ENCODE measurements around the gene ZNF506.
A peak's percentile ranks its signal among the peaks of the same experiment; 100 is the strongest.
"Not testable (repeated sequence)": the region's sequence is repeated elsewhere in the genome, so short reads cannot be mapped to it uniquely, and the experiment has no call there.

The ZNF506 gene

GRCh38 chr19:19777692-19778091, 43.9 kb downstream of the ZNF506 start:
- DNase-seq: no peak

- peak; percentile 98 for DNase-seq
These were observed 45.1 kb downstream of the ZNF506 start for GRCh38 chr19:19776206-19777008.

- no peak for DNase-seq
These were observed 45.7 kb downstream of the ZNF506 start for GRCh38 chr19:19775891-19776205.

- DNase-seq: no peak
These were observed 47.1 kb downstream of the ZNF506 start for GRCh38 chr19:19774354-19775033.

GRCh38 chr19:19771963-19772362, 49.6 kb downstream of the ZNF506 start:
- not testable (repeated sequence) for DNase-seq

DNA sequence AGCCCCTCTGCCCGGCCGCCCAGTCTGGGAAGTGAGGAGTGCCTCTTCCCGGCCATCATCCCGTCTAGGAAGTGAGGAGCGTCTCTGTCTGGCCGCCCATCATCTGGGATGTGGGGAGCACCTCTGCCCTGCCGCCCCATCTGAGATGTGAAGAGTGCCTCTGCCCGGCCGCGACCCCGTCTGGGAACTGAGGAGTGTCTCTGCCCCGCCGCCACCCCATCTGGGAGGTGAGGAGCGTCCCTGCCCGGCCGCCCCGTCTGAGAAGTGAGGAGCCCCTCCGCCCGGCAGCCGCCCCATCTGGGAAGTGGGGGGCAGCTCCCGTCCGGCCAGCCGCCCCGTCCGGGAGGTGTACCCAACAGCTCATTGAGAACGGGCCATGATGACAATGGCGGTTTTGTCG, 51.6 kb downstream of the ZNF506 start:
- DNase-seq: not testable (repeated sequence)

- no peak for DNase-seq
These were observed 63.4 kb downstream of the ZNF506 start for GRCh38 chr19:19758164-19758563.

- DNase-seq: no peak
These were observed 68.7 kb downstream of the ZNF506 start for GRCh38 chr19:19752760-19753403.

DNA sequence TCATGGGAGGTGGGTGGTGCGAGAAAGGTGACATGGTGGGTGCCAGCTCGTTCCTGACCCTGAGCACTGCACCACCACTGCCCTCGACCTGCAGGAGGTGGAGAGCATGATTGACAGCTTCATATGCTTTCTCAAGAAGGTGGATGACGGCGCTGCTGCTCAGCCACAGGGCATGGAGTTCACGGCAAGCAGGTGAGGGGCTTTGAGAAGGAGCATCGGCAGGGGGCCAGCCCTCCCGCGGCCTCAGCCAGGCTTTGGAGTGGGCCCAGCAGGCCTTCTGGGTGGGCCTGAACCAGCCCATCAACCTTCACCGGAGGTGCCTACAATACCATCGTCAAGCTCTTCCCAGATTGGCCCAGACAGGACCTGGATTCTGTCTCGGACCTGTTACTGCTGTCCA, 69.7 kb downstream of the ZNF506 start:
- DNase-seq: no peak

GRCh38 chr19:19750842-19751790, 70.4 kb downstream of the ZNF506 start:
- peak; percentile 56 for DNase-seq

DNA sequence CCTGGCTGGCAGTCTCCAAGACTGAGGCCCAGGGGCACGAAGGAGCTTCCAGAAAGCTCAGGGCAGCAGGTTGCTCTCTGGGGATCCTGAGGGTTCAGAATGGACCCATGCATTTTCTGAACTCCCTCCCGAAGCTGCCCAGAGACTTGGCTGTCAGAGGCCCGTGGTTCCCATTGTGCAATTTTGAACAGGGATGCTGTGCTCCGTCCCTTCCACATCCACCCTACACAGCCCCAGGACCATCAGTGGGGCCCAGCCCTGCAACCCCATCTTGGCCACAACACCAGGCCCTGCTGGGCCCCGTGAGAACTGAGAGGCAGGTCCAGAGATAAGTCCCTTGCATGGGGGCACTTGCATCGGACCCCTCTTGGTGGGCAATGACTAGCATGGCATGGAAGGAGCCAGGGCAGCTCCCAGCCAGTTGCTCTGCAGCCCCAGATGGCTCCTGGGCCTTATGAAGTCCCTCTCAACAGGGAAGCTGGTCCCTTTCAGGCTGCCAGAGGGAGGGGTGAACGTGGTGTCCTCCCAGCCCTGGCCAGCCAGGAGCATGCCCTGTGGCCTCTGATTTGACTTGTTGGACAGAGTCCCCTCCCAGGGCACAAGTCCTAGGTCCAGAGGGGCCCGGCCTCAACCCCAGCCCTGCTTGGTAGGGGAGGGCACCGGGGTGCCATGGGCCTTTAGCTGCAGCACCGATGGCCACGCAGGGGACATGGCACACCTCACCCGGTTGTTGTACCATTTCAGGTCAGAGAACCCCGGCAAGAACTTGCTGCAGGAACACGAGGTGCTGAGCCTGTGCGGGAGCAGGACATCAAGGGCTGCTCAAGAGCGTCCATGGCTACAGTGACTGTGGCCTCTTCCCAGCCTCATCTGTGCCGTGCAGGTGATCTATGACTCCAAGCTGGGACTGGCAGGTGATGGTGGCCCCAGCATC, 71.4 kb downstream of the ZNF506 start:
- peak; percentile 62 for DNase-seq

DNA sequence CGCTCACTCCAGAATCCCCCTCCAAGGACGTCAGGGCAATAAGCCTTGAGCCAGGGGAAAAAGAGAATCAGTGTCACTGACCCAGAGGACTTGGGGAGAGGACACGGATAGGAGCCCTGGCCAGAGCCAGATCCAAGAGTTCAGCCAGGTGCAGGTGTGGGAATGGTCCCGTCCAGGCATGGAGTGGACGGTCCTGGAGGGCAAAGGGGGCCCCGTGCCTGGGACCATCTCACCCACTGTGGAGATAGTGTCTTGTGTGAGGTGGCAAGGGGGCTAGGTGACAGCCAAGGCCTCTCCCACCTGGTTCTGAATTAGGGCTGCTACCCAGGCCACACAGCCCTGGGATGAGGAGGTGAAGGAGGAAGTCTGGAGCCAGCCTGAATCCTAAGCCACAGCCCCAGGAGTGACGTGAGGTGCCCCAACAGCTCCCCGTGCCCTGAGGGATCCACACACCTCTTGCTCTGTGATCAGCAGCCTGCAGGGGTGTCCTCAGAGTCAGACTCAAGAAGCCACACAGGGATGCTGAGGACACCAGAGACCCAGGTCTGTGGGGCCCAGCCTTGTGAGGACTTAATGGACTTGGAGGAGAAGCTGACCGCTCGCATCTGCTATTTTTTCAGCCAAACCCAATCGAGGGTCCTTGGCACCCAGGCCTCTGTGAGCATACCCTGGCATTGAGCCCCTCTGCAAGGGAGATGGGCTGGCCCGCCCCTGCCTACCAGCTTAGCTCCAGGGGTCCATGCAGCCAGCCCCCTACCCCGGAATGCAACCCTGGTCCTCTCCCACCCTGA, 72.2 kb downstream of the ZNF506 start:
- DNase-seq: no peak

GRCh38 chr19:19748249-19748938, 73.2 kb downstream of the ZNF506 start:
- no peak for DNase-seq

DNA sequence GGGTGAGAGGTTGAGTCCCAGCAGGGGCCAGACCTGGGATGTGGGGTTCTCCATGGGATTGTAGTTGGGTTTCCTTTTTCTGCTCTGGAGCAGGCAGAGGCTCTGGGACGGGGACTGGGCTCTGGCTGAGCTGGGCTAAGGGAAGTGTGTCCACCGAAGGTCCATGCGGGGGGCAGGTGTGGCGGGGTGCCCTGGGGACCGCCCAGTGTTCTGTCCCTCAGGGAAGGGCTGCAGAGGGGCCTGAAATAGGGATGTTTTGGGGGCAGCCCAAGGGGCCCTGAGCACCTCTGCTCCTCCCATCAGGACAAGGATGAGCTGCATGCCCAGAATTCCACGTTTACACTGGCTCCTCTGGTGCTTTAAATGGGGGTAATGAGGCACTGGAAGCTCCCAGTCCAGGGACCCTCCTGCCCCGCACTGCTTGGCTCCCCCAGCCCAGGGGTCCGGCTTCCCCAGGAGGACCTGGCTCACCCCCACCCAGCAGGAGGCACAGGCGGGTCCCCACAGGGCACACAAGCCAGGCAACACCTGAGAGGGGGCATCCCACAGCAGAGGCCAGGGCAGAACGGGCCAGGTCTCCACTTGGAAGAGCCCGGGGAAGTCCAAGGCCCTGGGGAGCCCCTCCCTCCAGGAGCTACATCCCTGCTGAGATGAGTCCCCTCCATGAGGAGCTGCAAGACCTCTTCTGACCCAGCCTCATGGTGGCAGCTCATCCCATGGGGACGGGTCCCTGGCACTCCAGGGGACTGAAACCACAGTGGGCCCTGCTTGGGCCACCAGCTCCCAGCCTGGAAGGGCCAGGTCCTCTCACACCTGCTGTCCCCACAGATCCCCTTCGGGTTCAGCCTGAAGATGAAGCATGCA, 74.0 kb downstream of the ZNF506 start:
- no peak for DNase-seq

DNA sequence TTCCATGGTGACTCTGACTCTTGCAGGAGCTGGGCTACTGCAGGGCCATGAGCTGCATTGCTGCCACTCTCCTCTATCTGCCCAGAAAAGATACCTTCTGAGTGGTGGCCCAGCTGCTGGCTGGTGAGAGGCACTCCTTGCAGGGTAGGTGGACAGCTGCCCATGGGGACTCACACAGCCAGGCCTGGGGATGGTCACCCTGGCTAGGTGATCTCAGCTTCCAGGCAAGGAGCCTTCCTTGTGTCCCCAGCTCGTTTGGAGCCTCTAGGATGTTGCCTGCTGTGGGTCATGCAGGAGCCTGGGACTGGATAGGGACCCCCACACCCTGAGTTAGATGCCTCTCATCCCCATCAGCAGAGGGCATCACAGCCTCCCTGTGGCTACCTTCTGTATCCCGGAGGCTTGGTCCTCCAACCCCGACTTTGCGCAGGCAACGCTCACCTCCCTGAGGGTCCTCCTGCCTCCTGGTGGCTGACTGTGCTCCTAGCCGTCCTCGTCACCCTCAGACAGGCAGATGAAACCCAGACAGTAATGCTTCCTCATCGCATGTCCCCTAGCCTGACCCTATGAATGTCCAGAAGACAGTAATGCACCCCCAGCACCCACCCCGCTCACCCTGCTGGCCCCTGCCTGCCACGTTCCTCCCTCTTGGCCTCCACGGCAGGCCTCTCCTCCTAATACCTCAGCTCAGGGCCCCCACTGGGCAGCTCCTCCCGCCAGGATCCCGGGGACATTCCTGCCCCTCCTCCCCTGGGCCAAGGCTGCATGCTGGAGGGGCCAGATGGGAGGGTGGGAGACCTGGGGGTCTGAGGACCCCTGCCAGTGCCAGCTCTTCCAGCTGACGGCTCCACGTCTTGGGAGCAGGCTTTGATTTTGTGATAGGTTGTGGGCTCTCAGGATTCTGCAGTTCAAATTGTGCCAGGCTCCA, 75.0 kb downstream of the ZNF506 start:
- no peak for DNase-seq

DNA sequence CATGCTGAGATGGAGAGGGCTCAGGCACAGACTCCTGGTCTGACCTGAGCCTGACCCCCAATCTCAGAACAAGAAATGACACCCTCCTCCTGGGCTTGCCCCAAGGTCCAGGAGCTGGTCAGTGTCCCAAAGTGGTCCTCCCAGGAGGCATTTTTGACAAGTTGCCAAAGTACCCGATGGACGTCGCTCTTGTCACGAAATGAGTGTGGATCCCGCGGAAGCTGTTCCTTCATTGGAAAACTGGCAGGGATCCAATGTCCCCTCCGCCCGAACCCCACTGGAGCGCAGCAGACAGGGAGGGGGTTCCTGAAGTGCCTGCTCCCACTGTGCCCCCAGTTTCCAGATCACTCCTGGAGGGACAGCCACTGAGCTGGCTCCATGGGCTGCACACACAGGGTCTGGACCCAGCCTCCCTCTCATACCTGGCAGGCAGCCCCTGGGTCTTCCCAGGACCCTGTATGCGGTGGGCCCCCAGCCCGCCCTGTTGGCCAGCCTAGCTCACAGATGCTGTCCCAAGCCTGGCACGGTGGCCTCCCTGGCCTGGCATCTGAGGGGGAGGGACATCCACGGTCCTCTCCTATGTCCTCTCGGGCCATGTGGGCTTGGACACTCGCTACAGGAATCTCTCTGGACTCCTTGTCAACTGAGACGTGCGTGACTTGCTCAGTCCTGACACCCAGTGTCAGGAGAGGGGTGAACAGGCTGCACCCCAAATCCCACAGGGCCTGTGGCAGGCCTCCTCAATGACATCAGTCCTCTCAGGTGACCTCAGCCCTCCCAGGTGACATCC, 75.9 kb downstream of the ZNF506 start:
- peak; percentile 61 for DNase-seq

DNA sequence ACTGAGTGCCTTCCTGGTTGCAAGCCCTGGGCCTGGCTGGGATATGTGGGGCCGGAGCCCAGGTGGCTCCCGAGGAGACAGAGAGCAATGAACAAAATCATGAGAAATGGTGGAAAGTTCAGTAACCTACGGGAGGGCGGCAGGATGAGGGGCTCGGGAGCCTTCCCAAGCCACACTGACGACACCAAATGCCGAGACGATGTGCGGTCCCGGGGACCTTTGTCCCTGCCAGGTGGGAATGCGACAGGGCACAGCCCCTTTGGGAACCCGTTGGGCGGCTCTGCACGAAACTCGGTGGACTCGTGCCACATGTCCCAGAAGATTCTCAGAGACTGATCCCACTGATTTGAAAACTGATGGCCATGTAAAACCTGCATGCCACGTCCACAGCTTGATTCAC, 76.9 kb downstream of the ZNF506 start:
- no peak for DNase-seq

Data from activated effector memory CD4-positive, alpha-beta T cell treated with anti-CD3 and anti-CD28 coated beads, Interleukin-2, amount 50 U/mL, for 16 hours (primary cell).